H1 (cell line): ENCODE measurements around the gene BAHD1. TPM values are rescaled to one million over a fixed set of nuclear protein-coding genes. Genes with fewer than 3 reads are reported as not detected.

Source experiments
- CTCF ChIA-PET: fragments of 300-600 bp; sonication (Branson Sonifier 250); formaldehyde crosslinking; loops from one replicate; lab custom pipeline; 2021; ENCODE audit not compliant: partially characterized antibody; lab: Charles Lee
- POLR2A ChIA-PET: fragments of 300-600 bp; sonication (Branson Sonifier 250); formaldehyde crosslinking; loops from one replicate; lab custom pipeline; 2021; ENCODE audit warnings: inconsistent platforms; ENCODE audit not compliant: partially characterized antibody; lab: Charles Lee
- DNase-seq, 2 experiments: peaks; one replicate each; pipeline versions ENCODE4 v3.0.0 to v3.0.0-alpha.2; 2010 to 2022; ENCODE audit warnings: low spot score in 2 of 2, low read depth in 1 of 2, mixed read lengths in 1 of 2
- FAIRE-seq: peaks from 2 replicates; lab custom pipeline; 2011; peaks lifted over from hg19 to GRCh38; lab: Jason Lieb, UNC
- H2AFZ ChIP-seq: 2 replicates; pipeline ENCODE4 v1.8.1; 2012; ENCODE audit warnings: low read length, inconsistent platforms
- H2AK5ac ChIP-seq: 2 replicates; pipeline ENCODE4 v1.6.1; 2013; ENCODE audit warnings: low read depth, low read length
- H2BK120ac ChIP-seq: replicated peaks from 2 replicates; pipeline ENCODE3; 2013; ENCODE audit warnings: low read depth, low read length, inconsistent platforms
- H2BK12ac ChIP-seq: 2 replicates; pipeline ENCODE4 v1.6.1; 2013; ENCODE audit warnings: low read depth, low read length
- H2BK15ac ChIP-seq: 2 replicates; pipeline ENCODE4 v1.6.1; 2013; ENCODE audit warnings: low read length
- H2BK20ac ChIP-seq: 2 replicates; pipeline ENCODE4 v1.6.1; 2013; ENCODE audit warnings: low read length
- H2BK5ac ChIP-seq: 2 replicates; pipeline ENCODE4 v1.6.1; 2013; ENCODE audit warnings: low read depth, low read length
- H3K14ac ChIP-seq: 2 replicates; pipeline ENCODE4 v1.6.1; 2013; ENCODE audit warnings: inconsistent platforms; ENCODE audit not compliant: insufficient read length
- H3K18ac ChIP-seq: 2 replicates; pipeline ENCODE4 v1.6.1; 2013; ENCODE audit warnings: low read length; ENCODE audit errors: extremely low read depth
- H3K23ac ChIP-seq: 2 replicates; pipeline ENCODE4 v1.6.1; 2013; ENCODE audit warnings: inconsistent platforms; ENCODE audit not compliant: insufficient read length
- H3K23me2 ChIP-seq: 2 replicates; pipeline ENCODE4 v1.6.1; 2013; ENCODE audit warnings: low read depth, low read length
- H3K27ac ChIP-seq: 2 replicates; pipeline ENCODE4 v1.6.1; 2011; ENCODE audit warnings: low read depth, low read length, inconsistent platforms
- H3K27me3 ChIP-seq, 4 experiments: replicated peaks in 1 of 4; 1 replicate in 1 of 4; 2 replicates in 3 of 4; pipeline versions ENCODE4 v1.6.1 to v1.8.1; 2011 to 2013; ENCODE audit warnings: low read length in 3 of 4, mild to moderate bottlenecking in 3 of 4, inconsistent platforms in 2 of 4, mixed read lengths in 2 of 4, moderate library complexity in 1 of 4; ENCODE audit not compliant: control insufficient read depth in 3 of 4, insufficient read depth in 3 of 4; ENCODE audit errors: extremely low read depth in 1 of 4
- H3K36me3 ChIP-seq, 4 experiments: 2 replicates each; pipeline versions ENCODE4 v1.6.1 to v1.8.1; 2011 to 2013; ENCODE audit warnings: mild to moderate bottlenecking in 4 of 4, low read length in 3 of 4, moderate library complexity in 2 of 4, control low read depth in 1 of 4, inconsistent platforms in 1 of 4; ENCODE audit not compliant: insufficient read depth in 4 of 4, control insufficient read depth in 2 of 4
- H3K4ac ChIP-seq: replicated peaks from 2 replicates; pipeline ENCODE3; 2013; ENCODE audit warnings: low read length, low read depth, mixed read lengths, inconsistent platforms; ENCODE audit not compliant: insufficient read length
- H3K4me1 ChIP-seq, 4 experiments: replicated peaks in 1 of 4; 1 replicate in 1 of 4; 2 replicates in 3 of 4; pipeline versions ENCODE4 v1.6.1 to v1.8.1; 2011 to 2013; ENCODE audit warnings: low read length in 3 of 4, inconsistent platforms in 2 of 4, mixed read lengths in 1 of 4; ENCODE audit not compliant: insufficient read depth in 4 of 4, control insufficient read depth in 3 of 4
- H3K4me2 ChIP-seq, 2 experiments: 2 replicates each; pipeline versions ENCODE4 v1.6.1 to v1.8.1; 2011 to 2013; ENCODE audit warnings: low read depth in 2 of 2, low read length in 2 of 2, control low read depth in 1 of 2, inconsistent platforms in 1 of 2, mild to moderate bottlenecking in 1 of 2; ENCODE audit not compliant: insufficient read depth in 1 of 2
- H3K4me3 ChIP-seq, 4 experiments: fragments of 200-600, 300-600 bp in 1 of 4; sonication (generic), shearing (Covaris generic), sonication (Bioruptor Twin) in 1 of 4; 2 replicates each; pipeline versions ENCODE4 v1.5.1 to v1.8.1; 2011 to 2016; ENCODE audit warnings: low read length in 4 of 4, low read depth in 3 of 4, control low read depth in 2 of 4, inconsistent platforms in 2 of 4, mild to moderate bottlenecking in 2 of 4, mixed read lengths in 1 of 4, moderate library complexity in 1 of 4; ENCODE audit not compliant: insufficient read depth in 2 of 4; ENCODE audit errors: extremely low read depth in 1 of 4
- H3K56ac ChIP-seq: replicated peaks from 2 replicates; pipeline ENCODE3; 2013; ENCODE audit warnings: low read depth, mild to moderate bottlenecking, mixed read lengths, low read length, inconsistent platforms; ENCODE audit not compliant: insufficient read length
- H3K79me1 ChIP-seq: 2 replicates; pipeline ENCODE4 v1.6.1; 2013; ENCODE audit warnings: low read depth, low read length, control low read depth
- H3K79me2 ChIP-seq, 2 experiments: 2 replicates each; pipeline versions ENCODE4 v1.6.1 to v1.8.1; 2012 to 2013; ENCODE audit warnings: low read length in 2 of 2, mild to moderate bottlenecking in 2 of 2, inconsistent platforms in 1 of 2; ENCODE audit not compliant: insufficient read depth in 2 of 2, control insufficient read depth in 1 of 2
- H3K9ac ChIP-seq, 4 experiments: replicated peaks in 1 of 4; 1 replicate in 1 of 4; 2 replicates in 3 of 4; pipeline versions ENCODE4 v1.6.1 to v1.8.1; 2011 to 2013; ENCODE audit warnings: low read depth in 3 of 4, low read length in 3 of 4, control low read depth in 2 of 4, mild to moderate bottlenecking in 2 of 4, moderate library complexity in 2 of 4, inconsistent platforms in 1 of 4; ENCODE audit errors: extremely low read depth in 1 of 4
- H3K9me3 ChIP-seq, 2 experiments: 2 replicates each; pipeline versions ENCODE4 v1.6.1 to v1.8.1; 2012 to 2013; ENCODE audit warnings: mild to moderate bottlenecking in 2 of 2, moderate library complexity in 2 of 2, control low read depth in 1 of 2, inconsistent platforms in 1 of 2, low read depth in 1 of 2, low read length in 1 of 2, mixed read lengths in 1 of 2; ENCODE audit not compliant: insufficient read depth in 2 of 2
- H4K20me1 ChIP-seq, 2 experiments: replicated peaks in 1 of 2; 2 replicates each; pipeline versions ENCODE3 to v1.8.1; 2011 to 2013; ENCODE audit warnings: inconsistent platforms in 2 of 2, low read length in 2 of 2, mild to moderate bottlenecking in 1 of 2; ENCODE audit not compliant: insufficient read depth in 2 of 2, control insufficient read depth in 1 of 2
- H4K5ac ChIP-seq: 2 replicates; pipeline ENCODE4 v1.6.1; 2013; ENCODE audit warnings: low read length, low read depth, mixed read lengths, inconsistent platforms; ENCODE audit not compliant: insufficient read length
- H4K8ac ChIP-seq: 2 replicates; pipeline ENCODE4 v1.8.0; 2013; ENCODE audit warnings: mild to moderate bottlenecking, moderate library complexity, low read length, inconsistent platforms; ENCODE audit not compliant: insufficient read depth; ENCODE audit errors: extremely low read depth
- H4K91ac ChIP-seq: replicated peaks from 2 replicates; pipeline ENCODE3; 2013; ENCODE audit warnings: low read length, mixed read lengths, inconsistent platforms; ENCODE audit not compliant: insufficient read length
- BACH1 ChIP-seq: IDR thresholded peaks from 2 replicates; pipeline ENCODE4 v1.6.1; 2012; ENCODE audit warnings: low read length, improper control_type of control experiment
- CHD1 ChIP-seq: IDR thresholded peaks from 2 replicates; pipeline ENCODE4 v1.6.1; 2012; ENCODE audit warnings: low read depth, low read length, improper control_type of control experiment
- KDM1A ChIP-seq: fragments of 200-600, 300-600 bp; sonication (generic); IDR thresholded peaks from 2 replicates; pipeline ENCODE4 v1.7.1; 2016; ENCODE audit warnings: mild to moderate bottlenecking, low read length, borderline replicate concordance
- NANOG ChIP-seq: IDR thresholded peaks from 2 replicates; pipeline ENCODE4 v1.6.1; 2011; ENCODE audit warnings: low read length, low read depth, mild to moderate bottlenecking, inconsistent platforms; ENCODE audit not compliant: insufficient read depth, poor library complexity, severe bottlenecking
- POU5F1 ChIP-seq: IDR thresholded peaks from 2 replicates; pipeline ENCODE4 v1.6.1; 2011; ENCODE audit warnings: low read depth, mild to moderate bottlenecking, low read length, moderate library complexity
- RXRA ChIP-seq: IDR thresholded peaks from 2 replicates; pipeline ENCODE4 v1.6.1; 2011; ENCODE audit warnings: low read depth, mild to moderate bottlenecking, low read length, moderate library complexity; ENCODE audit not compliant: insufficient read depth
- YY1 ChIP-seq: IDR thresholded peaks from 2 replicates; pipeline ENCODE4 v1.6.1; 2011; ENCODE audit warnings: low read depth, mild to moderate bottlenecking, low read length
- ZNF274 ChIP-seq: IDR thresholded peaks from 2 replicates; pipeline ENCODE4 v1.7.0; 2012; ENCODE audit warnings: low read length, borderline replicate concordance; ENCODE audit errors: extremely low read depth
- WGBS, 2 experiments: shearing (Covaris generic) in 1 of 2; methylation state at CpG; one replicate each; pipeline versions ENCODE4 v1.1.6 to v1.1.7; 2013 to 2015; ENCODE audit warnings: low lambda C conversion rate in 2 of 2, mixed read lengths in 2 of 2, inconsistent platforms in 1 of 2, low coverage in 1 of 2, missing lambda C conversion rate in 1 of 2; ENCODE audit not compliant: insufficient replicate concordance in 2 of 2, insufficient coverage in 1 of 2, insufficient read length in 1 of 2; ENCODE audit errors: extremely low coverage in 1 of 2, missing lambda C conversion rate in 1 of 2; 5-methylcytosine and 5-hydroxymethylcytosine counted together
- polyA plus RNA-seq, 7 experiments: library from polyadenylated mRNA; depleted of rRNA in 3 of 7; stranded (reverse) in 5 of 7; unstranded in 2 of 7; fragments of >200 nt in 5 of 7; fragments of 200-250 nt in 2 of 7; gene quantifications; 1 replicate in 5 of 7; 2 replicates in 1 of 7; 4 replicates in 1 of 7; pipeline versions ENCODE4 v1.2.1 to v1.2.3, GENCODE V29; 2011 to 2013; ENCODE audit warnings: missing spikeins in 2 of 7, mixed read lengths in 2 of 7
- total RNA-seq: library from RNA; stranded (reverse); fragmentation: NEBNext Ultra II Directional; extraction: Animal tissue kit (Norgen Biotek cat#: 25700); gene quantifications from 2 replicates; pipeline ENCODE4 v1.2.1, GENCODE V29; 2021

Gene BAHD1
- total and polyA plus RNA-seq, 2 of the 8 experiments (the other 6 are each of a cell fraction or from before 2014, with no cell fraction given), result 15.0 to 38.9 TPM

GRCh38 chr15:40397688-40398412 lies 42.9 kb upstream of the BAHD1 start:
- Histone ChIP-seq H4K8ac (no peak overlapping the region), H3K4me2 (no peak overlapping the region), H2BK20ac (no peak overlapping the region)
- TF ChIP-seq POU5F1 (no peak), BACH1 (no peak), RXRA (no peak), YY1 (no peak), KDM1A (no peak), ZNF274 (no peak), CHD1 (no peak), NANOG (no peak)
- TF ChIP-seq, all 59 proteins: peak for 0
- Histone ChIP-seq H3K23me2 (no peaks in the 10 kb centered on the region), H2BK120ac (no peak overlapping the region), H3K36me3 (peaks cover 9 to 13% (median 10%) of the 10 kb centered on the region in 4 experiments; a peak in 7 of 8 replicates), H2BK12ac (no peak overlapping the region), H4K91ac (no peak overlapping the region), H2AK5ac (no peak overlapping the region), H3K14ac (no peak overlapping the region), H4K5ac (no peak overlapping the region), H3K27ac (no peak overlapping the region), H3K9me3 (no peaks in the 10 kb centered on the region), H3K79me2 (no peaks in the 10 kb centered on the region), H2BK15ac (no peak overlapping the region), H3K9ac (no peak overlapping the region), H3K79me1 (no peaks in the 10 kb centered on the region), H3K18ac (no peak overlapping the region), H3K4me3 (no peak overlapping the region), H3K4me1 (no peaks in the 10 kb centered on the region), H2BK5ac (no peak overlapping the region), H3K4ac (no peak overlapping the region), H3K56ac (no peak overlapping the region), H3K27me3 (no peaks in the 10 kb centered on the region), H4K20me1 (peaks cover 0 to 4% of the 10 kb centered on the region in 2 experiments), H2AFZ (no peak overlapping the region), H3K23ac (no peak overlapping the region)
- POLR2A ChIA-PET, result interaction anchor here (0.7 to 3.2 kb wide), 7 partner anchors 10 to 21 kb away, joined by 3 to 14 read pairs (median 4); partner anchors contain the start of gene KNSTRN
- 91% methylated on average over 8 of the region's 8 CpGs; no CpG with 5 or more reads in 1 of the 2 experiments for WGBS, 2 experiments
- no peak for DNase-seq
- CTCF ChIA-PET, result interaction anchor here (0.7 to 3.1 kb wide), 9 partner anchors 9 to 181 kb away, joined by 3 to 9 read pairs (median 3); no protein-coding TSS in a partner anchor
- FAIRE-seq, result no peak
